Esophagus muscularis mucosa (tissue), 4 donors: ENCODE measurements around the gene UNC5B. TPM values are rescaled to one million over a fixed set of nuclear protein-coding genes. Genes with fewer than 3 reads are reported as not detected.

Experiments
- DNase-seq: peaks from one replicate; pipeline ENCODE4 v3.0.0-alpha.2; 2017; ENCODE audit errors: extremely low spot score
- H3K27ac ChIP-seq, 4 donors: fragments of 200-600 bp; sonication (generic); replicated peaks in 1 of 4; 1 replicate in 3 of 4; 2 replicates in 1 of 4; pipeline ENCODE4 v1.5.1; 2016 to 2019; ENCODE audit warnings: mild to moderate bottlenecking in 1 of 4
- H3K27me3 ChIP-seq, 4 donors: fragments of 200-600 bp; sonication (generic); one replicate each; pipeline versions ENCODE4 v1.5.1 to v1.6.0; 2016 to 2019
- H3K36me3 ChIP-seq, 4 donors: fragments of 200-600 bp; sonication (generic); one replicate each; pipeline ENCODE4 v1.5.1; 2016 to 2019
- H3K4me1 ChIP-seq, 4 donors: fragments of 200-600 bp; sonication (generic); one replicate each; pipeline ENCODE4 v1.5.1; 2016 to 2019
- H3K4me3 ChIP-seq, 4 donors: fragments of 200-600 bp; sonication (generic); 1 replicate in 2 of 4; 2 replicates in 2 of 4; pipeline ENCODE4 v1.5.1; 2016 to 2019; ENCODE audit warnings: mild to moderate bottlenecking in 4 of 4, moderate library complexity in 1 of 4
- H3K9me3 ChIP-seq, 4 donors: fragments of 200-600 bp; sonication (generic); 1 replicate in 3 of 4; 2 replicates in 1 of 4; pipeline ENCODE4 v1.5.1; 2016 to 2019
- EP300 ChIP-seq: sonication (generic); formaldehyde crosslinking; IDR thresholded peaks from one replicate; pipeline ENCODE4 v1.6.1; 2017; ENCODE audit warnings: antibody characterized with exemption
- POLR2A ChIP-seq: fragments of 450-650 bp; IDR thresholded peaks from one replicate; pipeline ENCODE4 v1.6.1; 2017; ENCODE audit warnings: antibody characterized with exemption, moderate library complexity, mild to moderate bottlenecking, low read depth
- POLR2AphosphoS5 ChIP-seq, 2 donors: sonication (generic); formaldehyde crosslinking; IDR thresholded peaks; one replicate each; pipeline ENCODE4 v1.6.1; 2017; ENCODE audit warnings: antibody characterized with exemption in 2 of 2
- WGBS: methylation state at CpG from one replicate; pipeline ENCODE4 v1.1.5; 2018; 5-methylcytosine and 5-hydroxymethylcytosine counted together
- intact Hi-C: fragments of 100-400 bp; cut with DNase I; formaldehyde crosslinking; loops from one replicate; pipeline ENCODE4 v1.15.1; 2023
- total RNA-seq, 4 donors: library from RNA; depleted of rRNA; stranded (reverse); fragments of >200 nt; gene quantifications; one replicate each; pipeline versions ENCODE4 v1.1.0 to v1.2.1, GENCODE V29; 2016
- TF ChIP-seq, protein P1 (sequence below), 3 experiments: fragments of 200-600 bp in 2 of 3; fragments of 450-650 bp in 1 of 3; sonication (generic) in 2 of 3; IDR thresholded peaks; one replicate each; pipeline ENCODE4 v1.5.1; 2017 to 2019; ENCODE audit warnings: antibody characterized with exemption in 3 of 3, mild to moderate bottlenecking in 2 of 3, moderate library complexity in 1 of 3

Gene UNC5B
- total RNA-seq, 4 donors from 2014 or later: 2.1 to 3.7 (median 2.8) TPM

DNA sequence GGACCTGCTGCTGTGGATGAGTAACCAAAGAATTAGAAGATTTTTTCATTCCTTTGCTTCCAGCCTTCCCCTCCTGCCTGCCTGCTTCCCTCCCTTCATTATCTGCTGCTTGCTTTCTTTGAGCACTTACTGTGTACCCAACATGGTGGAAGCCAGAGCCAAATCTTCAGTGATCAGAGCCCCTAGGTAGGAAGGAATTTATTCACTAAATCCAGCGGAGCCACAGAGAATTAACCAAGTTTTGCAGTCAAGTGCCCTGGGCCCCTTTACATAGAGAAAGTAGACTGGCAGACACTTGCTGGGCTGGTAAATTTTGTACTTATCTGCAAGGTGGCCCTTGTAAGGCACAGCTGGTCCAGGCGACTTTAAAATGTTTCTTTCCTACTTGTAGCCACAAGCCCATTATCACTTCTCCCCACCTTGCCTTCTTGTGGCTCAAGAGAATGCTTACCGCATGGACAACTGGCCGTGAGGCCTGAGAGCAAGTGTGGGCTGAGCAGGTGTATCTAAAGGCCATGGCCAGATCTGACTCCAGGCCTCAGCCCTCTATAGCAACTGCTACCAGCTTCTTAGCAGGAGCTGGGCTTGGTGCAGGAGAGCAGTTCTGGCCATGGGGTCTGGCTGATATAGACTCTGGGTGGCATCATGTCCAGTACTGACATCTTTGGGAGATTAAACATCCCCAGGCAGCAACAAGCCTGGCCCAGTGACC is 11.1 kb downstream of the UNC5B start:
- no peak overlapping the region for H3K4me3 ChIP-seq
- H3K4me1 ChIP-seq: peaks cover 0 to 14% (median 0%) of the 10 kb centered on the region in 4 donors
- TF ChIP-seq POLR2A (no peak), EP300 (no peak), POLR2AphosphoS5 (IDR thresholded peaks at IDR 0.05) (no peak)
- TF ChIP-seq, protein P1, sequence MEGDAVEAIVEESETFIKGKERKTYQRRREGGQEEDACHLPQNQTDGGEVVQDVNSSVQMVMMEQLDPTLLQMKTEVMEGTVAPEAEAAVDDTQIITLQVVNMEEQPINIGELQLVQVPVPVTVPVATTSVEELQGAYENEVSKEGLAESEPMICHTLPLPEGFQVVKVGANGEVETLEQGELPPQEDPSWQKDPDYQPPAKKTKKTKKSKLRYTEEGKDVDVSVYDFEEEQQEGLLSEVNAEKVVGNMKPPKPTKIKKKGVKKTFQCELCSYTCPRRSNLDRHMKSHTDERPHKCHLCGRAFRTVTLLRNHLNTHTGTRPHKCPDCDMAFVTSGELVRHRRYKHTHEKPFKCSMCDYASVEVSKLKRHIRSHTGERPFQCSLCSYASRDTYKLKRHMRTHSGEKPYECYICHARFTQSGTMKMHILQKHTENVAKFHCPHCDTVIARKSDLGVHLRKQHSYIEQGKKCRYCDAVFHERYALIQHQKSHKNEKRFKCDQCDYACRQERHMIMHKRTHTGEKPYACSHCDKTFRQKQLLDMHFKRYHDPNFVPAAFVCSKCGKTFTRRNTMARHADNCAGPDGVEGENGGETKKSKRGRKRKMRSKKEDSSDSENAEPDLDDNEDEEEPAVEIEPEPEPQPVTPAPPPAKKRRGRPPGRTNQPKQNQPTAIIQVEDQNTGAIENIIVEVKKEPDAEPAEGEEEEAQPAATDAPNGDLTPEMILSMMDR (IDR thresholded peaks at IDR 0.05): no peak
- H3K36me3 ChIP-seq: no peaks in the 10 kb centered on the region
- intact Hi-C loops: no loop called here
- WGBS: 94% methylated on average over 4 of the region's 4 CpGs
- no peaks in the 10 kb centered on the region for H3K27me3 ChIP-seq
- H3K27ac ChIP-seq: no peak overlapping the region
- DNase-seq: no peak
- H3K9me3 ChIP-seq: no peaks in the 10 kb centered on the region

- 75% methylated on average over 6 of the region's 12 CpGs for WGBS
- no peak for DNase-seq
These were observed 13.1 kb downstream of the UNC5B start for GRCh38 chr10:71225291-71226058.

DNA sequence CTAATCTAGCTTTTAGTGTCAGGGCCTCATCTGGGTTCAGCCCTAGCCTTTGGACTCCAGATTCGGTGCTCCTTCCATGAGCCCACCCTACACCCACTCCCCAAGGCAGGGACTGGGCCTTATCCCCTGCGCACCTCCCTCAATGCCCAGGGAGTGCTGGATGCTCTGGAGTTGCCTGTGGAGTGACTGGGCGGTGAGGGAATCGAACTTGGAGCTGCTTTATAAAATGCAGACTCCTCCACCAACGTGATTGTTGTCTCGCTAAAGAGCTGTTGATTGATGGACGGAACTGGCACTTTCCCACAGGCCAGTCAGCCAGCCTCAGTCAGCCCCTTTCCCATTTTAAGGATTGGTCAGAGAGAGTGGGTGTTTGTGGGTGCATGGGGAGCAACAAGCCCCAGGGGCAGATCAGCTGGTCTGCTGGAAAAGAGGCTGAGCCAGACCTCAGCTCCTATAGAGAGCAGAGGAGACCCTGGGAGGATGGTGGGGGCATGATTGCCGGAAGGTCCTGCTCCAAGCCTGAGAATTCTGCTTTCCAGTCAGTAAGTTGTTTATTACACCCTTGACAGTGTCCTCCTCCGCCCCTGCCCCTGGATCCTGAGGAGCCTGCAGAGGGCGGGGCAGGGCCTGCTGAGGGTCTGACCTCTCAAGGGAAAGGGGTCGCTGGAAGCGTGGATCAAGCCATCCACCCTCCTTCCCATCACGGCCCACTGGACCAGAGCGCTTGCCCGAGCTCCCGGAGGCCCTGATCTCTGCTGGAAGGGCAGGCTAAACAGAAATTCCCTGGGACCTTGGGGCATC is 16.7 kb downstream of the UNC5B start:
- no peak overlapping the region for H3K27ac ChIP-seq
- TF ChIP-seq POLR2AphosphoS5 (IDR thresholded peaks at IDR 0.05): no peak
- TF ChIP-seq, protein P1 (IDR thresholded peaks at IDR 0.05): no peak
- no peak for TF ChIP-seq POLR2A
- TF ChIP-seq EP300: no peak
- H3K4me1 ChIP-seq: peaks cover 5 to 42% (median 21%) of the 10 kb centered on the region in 4 donors
- H3K36me3 ChIP-seq: no peaks in the 10 kb centered on the region
- no peak overlapping the region for H3K4me3 ChIP-seq
- no peaks in the 10 kb centered on the region for H3K27me3 ChIP-seq
- DNase-seq: no peak
- 95% methylated on average over 3 of the region's 16 CpGs for WGBS
- H3K9me3 ChIP-seq: no peaks in the 10 kb centered on the region
- intact Hi-C loops: no loop called here

More at GRCh38 chr10:71225291-71226058, 13.1 kb downstream of the UNC5B start:
- TF ChIP-seq EP300 (no peak), POLR2AphosphoS5 (IDR thresholded peaks at IDR 0.05) (no peak), POLR2A (no peak)
- Histone ChIP-seq H3K9me3 (no peaks in the 10 kb centered on the region), H3K4me1 (peaks cover 1 to 9% (median 4%) of the 10 kb centered on the region in 4 donors), H3K27ac (no peak overlapping the region), H3K36me3 (no peaks in the 10 kb centered on the region), H3K4me3 (no peak overlapping the region), H3K27me3 (no peaks in the 10 kb centered on the region)
- intact Hi-C loops: no loop called here

GRCh38 chr10:71229726-71230655 is 17.6 kb downstream of the UNC5B start:
- Histone ChIP-seq H3K36me3 (no peaks in the 10 kb centered on the region), H3K27ac (no peak overlapping the region), H3K4me1 (peaks cover 12 to 52% (median 26%) of the 10 kb centered on the region in 4 donors), H3K4me3 (no peak overlapping the region), H3K9me3 (no peaks in the 10 kb centered on the region), H3K27me3 (no peaks in the 10 kb centered on the region)
- TF ChIP-seq, protein P1 (IDR thresholded peaks at IDR 0.05): no peak
- TF ChIP-seq POLR2AphosphoS5 (IDR thresholded peaks at IDR 0.05) (no peak), POLR2A (no peak), EP300 (no peak)
- no peak for DNase-seq
- 97% methylated on average over 9 of the region's 11 CpGs for WGBS
- intact Hi-C loops: no loop called here
